ENCODE results near the gene LRP1B. TPM values are rescaled to one million over a fixed set of nuclear protein-coding genes. Genes with fewer than 3 reads are reported as not detected.

LRP1B gene
- total and polyA plus RNA-seq, 2 donors (not counting 1 experiment from before 2014, with no cell fraction given): under 0.01 to 0.01 TPM

DNA sequence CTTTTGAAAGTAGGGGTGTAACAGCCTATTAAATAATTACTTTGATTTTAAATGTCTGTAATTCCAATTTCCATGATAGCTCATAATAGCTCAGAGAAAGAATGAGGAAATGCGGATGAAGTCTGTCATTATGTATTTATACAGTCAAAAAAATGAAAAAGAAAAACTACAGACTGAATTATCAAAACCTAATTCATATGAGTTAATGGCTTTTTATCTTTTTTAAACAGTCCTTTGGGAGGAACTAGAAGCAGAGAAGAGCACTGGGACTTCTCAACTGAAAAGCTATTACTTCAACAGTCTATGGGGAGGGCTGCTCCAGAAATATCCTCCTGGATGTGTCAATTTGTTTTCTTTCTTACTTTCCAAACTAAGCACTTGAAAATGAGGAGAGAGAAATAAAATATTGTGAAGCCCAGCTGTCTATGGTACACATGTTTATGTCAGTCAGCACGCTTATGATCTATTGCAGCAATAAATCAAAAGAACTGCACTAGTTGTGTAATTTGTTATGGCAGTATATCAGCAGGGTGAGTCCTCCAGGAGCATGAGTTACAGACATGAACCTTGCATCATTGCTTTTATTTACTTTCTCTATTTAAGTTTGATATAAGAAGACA, 1550.2 kb downstream of the LRP1B start:
- Histone ChIP-seq H3K4me2 (ENCODE audit: extremely low read depth, insufficient read depth, low read length) (no peak overlapping the region), H3K9me3 (ENCODE audit: control insufficient read depth, insufficient read depth, low read depth, low read length) (no peaks in the 10 kb centered on the region), H2AFZ (ENCODE audit: low read length) (no peak overlapping the region), H3K27me3 (ENCODE audit: control insufficient read depth, insufficient read depth, low read length) (no peaks in the 10 kb centered on the region), H3K79me2 (ENCODE audit: control insufficient read depth, insufficient read depth, low read length) (no peaks in the 10 kb centered on the region), H3K36me3 (ENCODE audit: control insufficient read depth, insufficient read depth, low read length) (no peaks in the 10 kb centered on the region), H3K4me1 (ENCODE audit: control insufficient read depth, extremely low read depth, insufficient read depth, low read length) (no peaks in the 10 kb centered on the region), H4K20me1 (ENCODE audit: control insufficient read depth, extremely low read depth, insufficient read depth, low read length) (no peaks in the 10 kb centered on the region), H3K9ac (ENCODE audit: insufficient read depth, low read length) (no peak overlapping the region), H3K4me3 (replicated peaks in 1 of 4; ENCODE audit: control extremely low read depth in 1 of 4, insufficient read depth in 1 of 4, low read depth in 3 of 4, low read length in 4 of 4) (no peak overlapping the region), H3K27ac (ENCODE audit: insufficient read depth, low read length) (no peak overlapping the region)
- peak in 1 of 2 donors; percentile 42 for DNase-seq (ENCODE audit: low read depth in 2 of 2)
- TF ChIP-seq, protein P1, sequence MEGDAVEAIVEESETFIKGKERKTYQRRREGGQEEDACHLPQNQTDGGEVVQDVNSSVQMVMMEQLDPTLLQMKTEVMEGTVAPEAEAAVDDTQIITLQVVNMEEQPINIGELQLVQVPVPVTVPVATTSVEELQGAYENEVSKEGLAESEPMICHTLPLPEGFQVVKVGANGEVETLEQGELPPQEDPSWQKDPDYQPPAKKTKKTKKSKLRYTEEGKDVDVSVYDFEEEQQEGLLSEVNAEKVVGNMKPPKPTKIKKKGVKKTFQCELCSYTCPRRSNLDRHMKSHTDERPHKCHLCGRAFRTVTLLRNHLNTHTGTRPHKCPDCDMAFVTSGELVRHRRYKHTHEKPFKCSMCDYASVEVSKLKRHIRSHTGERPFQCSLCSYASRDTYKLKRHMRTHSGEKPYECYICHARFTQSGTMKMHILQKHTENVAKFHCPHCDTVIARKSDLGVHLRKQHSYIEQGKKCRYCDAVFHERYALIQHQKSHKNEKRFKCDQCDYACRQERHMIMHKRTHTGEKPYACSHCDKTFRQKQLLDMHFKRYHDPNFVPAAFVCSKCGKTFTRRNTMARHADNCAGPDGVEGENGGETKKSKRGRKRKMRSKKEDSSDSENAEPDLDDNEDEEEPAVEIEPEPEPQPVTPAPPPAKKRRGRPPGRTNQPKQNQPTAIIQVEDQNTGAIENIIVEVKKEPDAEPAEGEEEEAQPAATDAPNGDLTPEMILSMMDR (conservative IDR thresholded peaks at IDR 0.05 in 1 of 2, IDR thresholded peaks at IDR 0.05 in 1 of 2; ENCODE audit: low read depth in 1 of 2, low read length in 2 of 2): no peak
- no peak for TF ChIP-seq EZH2 (IDR thresholded peaks at IDR 0.05; ENCODE audit: low read length, missing control alignments)

DNA sequence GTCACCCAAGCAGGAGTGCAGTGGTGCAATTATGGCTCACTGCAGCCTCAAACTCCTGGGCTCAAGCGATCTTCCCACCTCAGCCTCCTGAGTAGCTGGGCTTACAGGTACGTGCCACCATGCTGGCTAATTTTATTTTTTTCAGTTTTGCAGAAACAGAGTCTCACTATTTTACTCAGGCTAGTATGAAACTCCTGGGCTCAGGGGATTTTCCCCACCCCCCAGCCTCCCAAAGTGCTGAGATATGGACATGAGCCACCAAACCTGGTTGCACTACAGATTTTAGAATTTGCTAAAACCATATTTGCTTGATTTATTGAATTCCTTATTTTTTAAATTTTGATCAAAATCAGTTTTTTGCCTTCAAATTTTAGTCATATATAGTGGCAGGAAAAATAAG, 1553.4 kb downstream of the LRP1B start:
- no peak for TF ChIP-seq EZH2 (IDR thresholded peaks at IDR 0.05; ENCODE audit: low read length, missing control alignments)
- TF ChIP-seq, protein P1 (conservative IDR thresholded peaks at IDR 0.05 in 1 of 2, IDR thresholded peaks at IDR 0.05 in 1 of 2; ENCODE audit: low read depth in 1 of 2, low read length in 2 of 2): no peak
- no peaks in the 10 kb centered on the region for H4K20me1 ChIP-seq (ENCODE audit: control insufficient read depth, extremely low read depth, insufficient read depth, low read length)
- H3K9me3 ChIP-seq (ENCODE audit: control insufficient read depth, insufficient read depth, low read depth, low read length): no peaks in the 10 kb centered on the region
- H3K27me3 ChIP-seq (ENCODE audit: control insufficient read depth, insufficient read depth, low read length): no peaks in the 10 kb centered on the region
- H3K27ac ChIP-seq (ENCODE audit: insufficient read depth, low read length): no peak overlapping the region
- H3K79me2 ChIP-seq (ENCODE audit: control insufficient read depth, insufficient read depth, low read length): no peaks in the 10 kb centered on the region
- no peak for DNase-seq (ENCODE audit: low read depth in 2 of 2)
- no peaks in the 10 kb centered on the region for H3K4me1 ChIP-seq (ENCODE audit: control insufficient read depth, extremely low read depth, insufficient read depth, low read length)
- no peaks in the 10 kb centered on the region for H3K36me3 ChIP-seq (ENCODE audit: control insufficient read depth, insufficient read depth, low read length)
- H2AFZ ChIP-seq (ENCODE audit: low read length): no peak overlapping the region
- H3K9ac ChIP-seq (ENCODE audit: insufficient read depth, low read length): no peak overlapping the region
- H3K4me2 ChIP-seq (ENCODE audit: extremely low read depth, insufficient read depth, low read length): no peak overlapping the region
- no peak overlapping the region for H3K4me3 ChIP-seq (replicated peaks in 1 of 4; ENCODE audit: control extremely low read depth in 1 of 4, insufficient read depth in 1 of 4, low read depth in 3 of 4, low read length in 4 of 4)

DNA sequence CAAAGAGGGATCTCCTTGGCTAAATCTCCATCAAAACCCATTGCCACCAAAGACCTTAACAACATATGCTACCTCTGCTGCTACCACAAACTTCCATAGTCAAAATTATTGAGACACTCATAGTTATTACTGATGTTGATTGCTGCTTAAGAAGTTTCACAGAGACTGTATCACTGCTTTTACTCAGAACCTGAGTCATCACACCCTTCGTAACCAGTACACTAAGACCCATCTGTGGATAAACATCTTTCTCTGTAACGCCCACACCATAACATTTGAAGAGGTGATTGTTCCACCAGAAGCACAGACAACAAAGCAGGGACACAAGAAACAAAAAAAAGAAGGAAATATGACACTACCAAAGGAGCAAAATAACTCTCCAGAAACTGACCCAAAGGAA, 1563.1 kb downstream of the LRP1B start:
- no peak overlapping the region for H3K9ac ChIP-seq (ENCODE audit: insufficient read depth, low read length)
- no peaks in the 10 kb centered on the region for H3K4me1 ChIP-seq (ENCODE audit: control insufficient read depth, extremely low read depth, insufficient read depth, low read length)
- DNase-seq (ENCODE audit: low read depth in 2 of 2): peak; percentile 25 to 51
- no peaks in the 10 kb centered on the region for H3K36me3 ChIP-seq (ENCODE audit: control insufficient read depth, insufficient read depth, low read length)
- TF ChIP-seq, protein P1 (conservative IDR thresholded peaks at IDR 0.05 in 1 of 2, IDR thresholded peaks at IDR 0.05 in 1 of 2; ENCODE audit: low read depth in 1 of 2, low read length in 2 of 2): no peak
- TF ChIP-seq EZH2 (IDR thresholded peaks at IDR 0.05; ENCODE audit: low read length, missing control alignments): no peak
- H3K79me2 ChIP-seq (ENCODE audit: control insufficient read depth, insufficient read depth, low read length): no peaks in the 10 kb centered on the region
- no peaks in the 10 kb centered on the region for H4K20me1 ChIP-seq (ENCODE audit: control insufficient read depth, extremely low read depth, insufficient read depth, low read length)
- no peak overlapping the region for H3K4me3 ChIP-seq (replicated peaks in 1 of 4; ENCODE audit: control extremely low read depth in 1 of 4, insufficient read depth in 1 of 4, low read depth in 3 of 4, low read length in 4 of 4)
- H2AFZ ChIP-seq (ENCODE audit: low read length): no peak overlapping the region
- H3K9me3 ChIP-seq (ENCODE audit: control insufficient read depth, insufficient read depth, low read depth, low read length): no peaks in the 10 kb centered on the region
- no peak overlapping the region for H3K4me2 ChIP-seq (ENCODE audit: extremely low read depth, insufficient read depth, low read length)
- H3K27ac ChIP-seq (ENCODE audit: insufficient read depth, low read length): no peak overlapping the region
- no peaks in the 10 kb centered on the region for H3K27me3 ChIP-seq (ENCODE audit: control insufficient read depth, insufficient read depth, low read length)

Measured in fibroblast of lung (primary cell).